GM11168 (cell line): ENCODE results near the gene CCN5.
"Not testable (repeated sequence)": the region's sequence is repeated elsewhere in the genome, so short reads cannot be mapped to it uniquely, and the experiment has no call there.

ENCODE experiments used
- in situ Hi-C: fragments of 300-500 bp; cut with MboI; formaldehyde crosslinking; loops from one replicate; pipeline ENCODE4 v1.12.0; 2022; ENCODE audit warnings: low sequenced_read_pairs; ENCODE audit not compliant: unreplicated experiment

The CCN5 gene, protein sequence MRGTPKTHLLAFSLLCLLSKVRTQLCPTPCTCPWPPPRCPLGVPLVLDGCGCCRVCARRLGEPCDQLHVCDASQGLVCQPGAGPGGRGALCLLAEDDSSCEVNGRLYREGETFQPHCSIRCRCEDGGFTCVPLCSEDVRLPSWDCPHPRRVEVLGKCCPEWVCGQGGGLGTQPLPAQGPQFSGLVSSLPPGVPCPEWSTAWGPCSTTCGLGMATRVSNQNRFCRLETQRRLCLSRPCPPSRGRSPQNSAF

GRCh38 chr20:44714701-44715498 is at the start of gene CCN5:
CCN5 (plus strand) TSS chr20:44715369; CDS start chr20:44715391, 22 bp downstream.
- in situ Hi-C loops, result no loop called here

GRCh38 chr20:44666066-44666465 is 49.1 kb upstream of the CCN5 start:
- in situ Hi-C loops, result no loop called here

DNA sequence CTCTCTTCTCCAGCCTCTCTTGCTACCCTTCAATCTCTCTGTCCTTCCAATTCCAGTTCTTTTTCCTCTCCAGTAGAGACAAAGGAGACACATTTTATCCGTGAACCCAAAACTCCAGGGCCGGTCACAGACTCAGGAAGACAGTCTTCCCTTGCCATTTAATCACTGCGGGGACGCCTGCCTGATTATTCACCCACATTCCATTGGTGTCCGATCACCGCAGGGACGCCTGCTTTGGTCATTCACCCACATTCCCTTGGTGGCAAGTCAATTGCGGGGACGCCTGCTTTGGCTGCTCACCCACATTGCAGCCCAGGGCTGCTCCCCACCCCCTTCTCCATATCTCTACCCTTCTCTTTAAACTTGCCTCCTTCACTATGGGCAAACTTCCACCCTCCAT is 44.3 kb upstream of the CCN5 start:
- in situ Hi-C loops, result not testable (repeated sequence)

GRCh38 chr20:44671541-44671940 is 43.6 kb upstream of the CCN5 start:
- in situ Hi-C loops, result not testable (repeated sequence)

GRCh38 chr20:44672318-44672902 is 42.8 kb upstream of the CCN5 start:
- in situ Hi-C loops, result not testable (repeated sequence)

- in situ Hi-C loops, result no loop called here
These were observed 36.9 kb upstream of the CCN5 start for GRCh38 chr20:44678242-44678641.

GRCh38 chr20:44678990-44679611 is 36.1 kb upstream of the CCN5 start:
- in situ Hi-C loops, result no loop called here

- in situ Hi-C loops, result loop anchor here (10.0 kb wide), 1 partner anchor 193 kb away; no protein-coding TSS in a partner anchor
These were observed 33.2 kb upstream of the CCN5 start for GRCh38 chr20:44681796-44682566.

GRCh38 chr20:44683263-44684046 is 31.7 kb upstream of the CCN5 start:
- in situ Hi-C loops, result loop anchor here (10.0 kb wide), 1 partner anchor 191 kb away; no protein-coding TSS in a partner anchor

- in situ Hi-C loops, result loop anchor here (10.0 kb wide), 1 partner anchor 190 kb away; no protein-coding TSS in a partner anchor
These were observed 30.9 kb upstream of the CCN5 start for GRCh38 chr20:44684047-44684967.

GRCh38 chr20:44686934-44687333 is 28.2 kb upstream of the CCN5 start:
- in situ Hi-C loops, result loop anchor here (5.0 to 10.0 kb wide), 2 partner anchors 45 to 188 kb away; no protein-coding TSS in a partner anchor

DNA sequence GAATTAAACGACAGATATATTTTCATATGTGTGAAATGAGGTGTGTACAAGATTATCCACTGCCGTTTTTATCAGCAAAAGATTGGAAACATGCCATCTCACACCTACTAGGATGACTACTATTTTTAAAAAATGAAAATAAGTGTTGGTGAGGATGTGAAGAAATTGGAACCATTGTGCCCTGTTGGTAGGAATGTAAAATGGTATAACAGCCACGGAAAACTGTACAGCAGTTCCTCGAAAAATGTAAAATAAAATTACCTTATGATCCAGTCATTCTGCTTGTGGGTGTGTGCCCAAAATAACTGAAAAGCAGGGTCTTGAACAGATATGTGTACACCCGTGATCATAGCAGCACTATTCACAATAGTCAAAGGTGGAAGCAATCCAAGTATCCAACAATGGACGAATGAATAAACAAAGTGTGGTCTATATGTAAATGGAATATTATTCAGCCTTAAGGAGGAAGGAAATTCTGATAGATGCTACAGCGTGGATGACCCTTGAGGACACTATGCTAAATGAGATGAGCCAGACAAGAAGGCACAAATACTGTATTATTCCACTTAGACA is 27.0 kb upstream of the CCN5 start:
- in situ Hi-C loops, result loop anchor here (5.0 to 10.0 kb wide), 2 partner anchors 44 to 187 kb away; no protein-coding TSS in a partner anchor

GRCh38 chr20:44689809-44690208 is 25.4 kb upstream of the CCN5 start:
- in situ Hi-C loops, result loop anchor here (5.0 to 10.0 kb wide), 2 partner anchors 42 to 185 kb away; no protein-coding TSS in a partner anchor

DNA sequence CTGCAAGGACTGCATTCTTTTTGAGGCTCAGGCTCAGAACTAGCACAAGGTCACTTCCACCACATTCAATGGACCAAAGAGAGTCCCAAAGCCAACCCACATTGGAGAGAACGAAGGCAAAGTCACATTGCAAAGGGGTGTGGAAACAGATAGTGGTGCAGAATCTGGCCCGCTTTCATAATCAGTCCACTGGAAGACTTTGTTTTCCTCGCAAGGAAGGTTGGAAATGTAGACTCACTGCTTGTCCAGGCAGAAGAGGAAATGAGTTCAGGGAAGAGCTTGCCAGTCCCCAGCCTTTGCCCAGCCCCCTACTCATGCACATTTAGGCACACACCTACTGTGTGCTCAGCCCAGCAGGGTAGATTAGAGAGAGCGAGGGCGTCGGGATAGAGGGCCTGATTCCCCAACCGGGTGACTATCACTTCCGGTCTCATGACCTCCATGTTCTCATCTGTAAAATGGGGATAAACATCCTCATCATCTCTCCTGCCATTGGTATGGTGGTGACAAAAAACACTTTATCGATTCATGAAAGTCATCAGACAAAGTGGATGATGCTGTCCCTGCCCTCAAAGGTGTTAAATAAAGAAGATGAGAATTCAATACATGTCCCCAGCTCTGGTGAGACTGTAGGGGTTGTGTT is 24.3 kb upstream of the CCN5 start:
- in situ Hi-C loops, result no loop called here

GRCh38 chr20:44691424-44692423 is 23.4 kb upstream of the CCN5 start:
- in situ Hi-C loops, result no loop called here

- in situ Hi-C loops, result no loop called here
These were observed 22.2 kb upstream of the CCN5 start for GRCh38 chr20:44692932-44693480.
